ENCODE data around the gene GOLIM4. TPM values are rescaled to one million over a fixed set of nuclear protein-coding genes. Genes with fewer than 3 reads are reported as not detected.

Gene GOLIM4
- total RNA-seq, 3 donors from 2014 or later (not counting 1 experiment from before 2014, with no cell fraction given): 13.7 to 17.9 (median 17.9) TPM

DNA sequence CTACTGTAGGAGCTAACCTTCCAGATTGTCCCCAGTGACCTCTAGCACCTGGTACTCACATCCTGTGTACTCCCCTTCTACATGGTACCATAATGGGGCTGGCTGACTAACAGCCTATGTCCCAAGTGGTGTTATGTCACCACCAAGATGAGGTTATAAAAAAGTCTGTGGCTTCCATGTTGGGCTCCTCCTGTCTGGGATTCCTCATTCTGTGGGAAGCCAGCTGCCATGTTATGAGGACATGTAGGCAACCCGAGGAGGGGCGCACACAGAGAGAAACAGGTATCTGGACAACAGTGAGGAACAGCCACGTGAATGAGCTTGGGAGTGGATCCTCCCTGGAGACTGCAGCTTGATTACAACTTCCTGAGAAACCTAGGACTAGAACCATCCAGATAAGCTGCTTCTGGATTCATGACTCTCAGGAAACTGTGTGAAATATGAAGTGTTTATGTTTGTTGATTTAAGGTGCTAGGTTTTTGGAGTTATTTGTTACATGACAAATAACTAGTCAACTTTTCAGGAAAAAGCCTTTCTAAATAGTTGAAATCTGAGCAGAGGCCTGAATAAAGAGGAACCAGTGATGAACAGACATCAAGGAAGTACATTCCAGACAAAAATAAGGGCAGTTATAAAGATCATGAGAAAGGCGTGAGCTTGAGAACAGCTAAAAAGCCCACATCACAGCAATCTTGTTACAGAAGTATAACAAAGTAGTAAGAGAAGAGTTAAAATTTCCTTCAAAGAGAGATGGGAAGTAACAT is 21.7 kb downstream of the GOLIM4 start:
- H3K9me3 Mint-ChIP-seq: no peaks in the 10 kb centered on the region
- Histone ChIP-seq H3K9me3 (ENCODE audit: control insufficient read depth, insufficient read depth, low read length) (no peaks in the 10 kb centered on the region), H3K4me3 (ENCODE audit: low read length) (no peak overlapping the region), H3K36me3 (ENCODE audit: control insufficient read depth, insufficient read depth, low read length) (no peaks in the 10 kb centered on the region), H3K27ac (ENCODE audit: low read length) (no peak overlapping the region), H3K4me1 (ENCODE audit: control insufficient read depth, insufficient read depth, low read length) (no peaks in the 10 kb centered on the region), H3K27me3 (ENCODE audit: control insufficient read depth, insufficient read depth, low read length) (no peaks in the 10 kb centered on the region)
- H3K27me3 Mint-ChIP-seq (ENCODE audit: low read depth in 2 of 2): no peaks in the 10 kb centered on the region
- H3K4me3 Mint-ChIP-seq: no peak overlapping the region
- peaks cover 11 to 16% of the 10 kb centered on the region in 2 donors for H3K4me1 Mint-ChIP-seq
- DNase-seq: no peak
- 83% methylated on average over 3 of the region's 4 CpGs for WGBS (ENCODE audit: insufficient coverage)
- TF ChIP-seq, protein P1, sequence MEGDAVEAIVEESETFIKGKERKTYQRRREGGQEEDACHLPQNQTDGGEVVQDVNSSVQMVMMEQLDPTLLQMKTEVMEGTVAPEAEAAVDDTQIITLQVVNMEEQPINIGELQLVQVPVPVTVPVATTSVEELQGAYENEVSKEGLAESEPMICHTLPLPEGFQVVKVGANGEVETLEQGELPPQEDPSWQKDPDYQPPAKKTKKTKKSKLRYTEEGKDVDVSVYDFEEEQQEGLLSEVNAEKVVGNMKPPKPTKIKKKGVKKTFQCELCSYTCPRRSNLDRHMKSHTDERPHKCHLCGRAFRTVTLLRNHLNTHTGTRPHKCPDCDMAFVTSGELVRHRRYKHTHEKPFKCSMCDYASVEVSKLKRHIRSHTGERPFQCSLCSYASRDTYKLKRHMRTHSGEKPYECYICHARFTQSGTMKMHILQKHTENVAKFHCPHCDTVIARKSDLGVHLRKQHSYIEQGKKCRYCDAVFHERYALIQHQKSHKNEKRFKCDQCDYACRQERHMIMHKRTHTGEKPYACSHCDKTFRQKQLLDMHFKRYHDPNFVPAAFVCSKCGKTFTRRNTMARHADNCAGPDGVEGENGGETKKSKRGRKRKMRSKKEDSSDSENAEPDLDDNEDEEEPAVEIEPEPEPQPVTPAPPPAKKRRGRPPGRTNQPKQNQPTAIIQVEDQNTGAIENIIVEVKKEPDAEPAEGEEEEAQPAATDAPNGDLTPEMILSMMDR (IDR thresholded peaks at IDR 0.05): no peak
- no peaks in the 10 kb centered on the region for H3K36me3 Mint-ChIP-seq
- H3K27ac Mint-ChIP-seq: no peak overlapping the region
- intact Hi-C loops (cut with micrococcal nuclease): no loop called here
- no peak for ATAC-seq

DNA sequence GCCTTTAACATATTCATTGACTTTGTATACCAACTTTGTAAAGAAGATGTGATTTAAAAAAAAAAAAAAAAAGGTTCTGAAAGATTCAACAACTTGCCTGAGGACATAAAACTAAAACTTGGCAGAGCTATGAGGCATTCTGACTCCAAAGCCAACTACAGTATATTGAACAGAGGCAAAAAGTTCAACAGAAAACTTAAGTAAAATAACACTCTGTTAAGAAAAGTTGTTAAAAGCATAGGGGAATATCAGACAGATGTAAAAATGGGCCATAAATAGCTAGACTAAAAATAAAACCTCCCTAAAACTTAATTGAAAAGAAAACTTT is 23.4 kb downstream of the GOLIM4 start:
- no peak overlapping the region for H3K27ac Mint-ChIP-seq
- Histone ChIP-seq H3K9me3 (ENCODE audit: control insufficient read depth, insufficient read depth, low read length) (no peaks in the 10 kb centered on the region), H3K27me3 (ENCODE audit: control insufficient read depth, insufficient read depth, low read length) (no peaks in the 10 kb centered on the region), H3K36me3 (ENCODE audit: control insufficient read depth, insufficient read depth, low read length) (no peaks in the 10 kb centered on the region), H3K4me3 (ENCODE audit: low read length) (no peak overlapping the region), H3K4me1 (ENCODE audit: control insufficient read depth, insufficient read depth, low read length) (no peaks in the 10 kb centered on the region), H3K27ac (ENCODE audit: low read length) (no peak overlapping the region)
- H3K27me3 Mint-ChIP-seq (ENCODE audit: low read depth in 2 of 2): no peaks in the 10 kb centered on the region
- no peaks in the 10 kb centered on the region for H3K36me3 Mint-ChIP-seq
- TF ChIP-seq, protein P1 (IDR thresholded peaks at IDR 0.05): no peak
- H3K4me1 Mint-ChIP-seq: peaks cover 12 to 14% of the 10 kb centered on the region in 2 donors
- ATAC-seq: no peak
- H3K9me3 Mint-ChIP-seq: no peaks in the 10 kb centered on the region
- no peak for DNase-seq
- H3K4me3 Mint-ChIP-seq: no peak overlapping the region
- intact Hi-C loops (cut with micrococcal nuclease): no loop called here

DNA sequence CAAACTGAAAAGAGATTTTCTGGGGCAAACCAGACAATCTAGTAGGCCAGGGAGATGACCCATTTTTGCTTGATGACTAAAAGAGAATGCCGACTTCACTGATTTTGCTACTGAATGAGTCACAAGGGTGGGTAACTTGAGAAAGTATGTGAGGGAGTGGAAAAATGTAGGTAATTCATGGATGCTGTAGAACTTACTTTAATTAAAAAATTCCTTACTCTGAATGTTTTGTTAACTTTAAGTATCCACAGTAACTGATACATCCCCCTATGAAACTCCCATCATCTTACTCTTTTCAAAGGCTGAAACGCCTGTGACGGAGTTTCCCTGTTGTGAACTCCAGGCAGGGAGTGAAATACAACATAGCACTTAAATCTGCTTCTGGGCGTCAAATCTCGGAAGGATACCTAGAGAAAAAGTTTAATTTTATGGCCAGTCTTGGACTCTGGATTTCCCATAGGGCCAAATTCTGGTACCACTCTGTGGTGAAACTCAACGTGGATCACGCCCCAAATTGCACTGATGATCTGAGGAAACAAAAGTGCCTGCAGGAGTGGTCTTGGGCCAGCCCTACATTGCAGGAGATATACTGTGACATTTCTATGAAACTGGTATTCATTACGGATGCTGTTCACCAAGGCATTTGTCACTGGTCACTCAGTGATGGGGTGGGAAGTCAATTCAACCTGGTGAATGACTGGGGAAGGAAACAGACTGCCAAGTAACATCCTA is 24.0 kb downstream of the GOLIM4 start:
- intact Hi-C loops (cut with micrococcal nuclease): no loop called here
- Histone ChIP-seq H3K36me3 (ENCODE audit: control insufficient read depth, insufficient read depth, low read length) (no peaks in the 10 kb centered on the region), H3K4me1 (ENCODE audit: control insufficient read depth, insufficient read depth, low read length) (no peaks in the 10 kb centered on the region), H3K4me3 (ENCODE audit: low read length) (no peak overlapping the region), H3K9me3 (ENCODE audit: control insufficient read depth, insufficient read depth, low read length) (no peaks in the 10 kb centered on the region), H3K27me3 (ENCODE audit: control insufficient read depth, insufficient read depth, low read length) (no peaks in the 10 kb centered on the region), H3K27ac (ENCODE audit: low read length) (no peak overlapping the region)
- Mint-ChIP-seq H3K9me3 (no peaks in the 10 kb centered on the region), H3K4me3 (no peak overlapping the region), H3K27ac (peak overlapping the region in 1 of 2 donors; percentile 5), H3K36me3 (no peaks in the 10 kb centered on the region), H3K4me1 (peaks cover 17 to 19% of the 10 kb centered on the region in 2 donors), H3K27me3 (ENCODE audit: low read depth in 2 of 2) (no peaks in the 10 kb centered on the region)
- no peak for ATAC-seq
- TF ChIP-seq, protein P1 (IDR thresholded peaks at IDR 0.05): no peak
- DNase-seq: no peak
- 85% methylated on average over 8 of the region's 8 CpGs for WGBS (ENCODE audit: insufficient coverage)

Measured in natural killer cell (primary cell).